ENCODE measurements around the gene EXO1. TPM values are rescaled to one million over a fixed set of nuclear protein-coding genes. Genes with fewer than 3 reads are reported as not detected.

The EXO1 gene
- total RNA-seq, 4 donors from 2014 or later, result 0.94 to 8.2 (median 0.98) TPM; not detected in 1

GRCh38 chr1:241817956-241818612, 29.9 kb upstream of the EXO1 start:
- intact Hi-C loops (cut with DNase I), result no loop called here
- no peak overlapping the region for H3K27ac ChIP-seq

GRCh38 chr1:241819340-241819866, 28.6 kb upstream of the EXO1 start:
- intact Hi-C loops (cut with DNase I), result no loop called here
- Histone ChIP-seq H3K27ac (no peak overlapping the region), H3K9me3 (no peaks in the 10 kb centered on the region), H3K36me3 (no peaks in the 10 kb centered on the region), H3K4me3 (replicated peaks in 1 of 3) (no peak overlapping the region), H3K4me1 (no peaks in the 10 kb centered on the region), H3K27me3 (no peaks in the 10 kb centered on the region)
- no peak for DNase-seq
- WGBS, 2 donors, result 74 to 81% methylated on average over 4 of the region's 4 CpGs
- TF ChIP-seq POLR2A (IDR thresholded peaks at IDR 0.05), result no peak
- no peak for TF ChIP-seq CTCF (IDR thresholded peaks at IDR 0.05)

More at GRCh38 chr1:241817956-241818612, 29.9 kb upstream of the EXO1 start:
- DNase-seq, result no peak
- Histone ChIP-seq H3K4me3 (replicated peaks in 1 of 3) (no peak overlapping the region), H3K4me1 (no peaks in the 10 kb centered on the region), H3K36me3 (no peaks in the 10 kb centered on the region), H3K9me3 (no peaks in the 10 kb centered on the region), H3K27me3 (no peaks in the 10 kb centered on the region)
- no peak for TF ChIP-seq CTCF (IDR thresholded peaks at IDR 0.05)
- no peak for TF ChIP-seq POLR2A (IDR thresholded peaks at IDR 0.05)
- WGBS, 2 donors, result 59 to 61% methylated on average over 3 of the region's 3 CpGs

- no peaks in the 10 kb centered on the region for H3K27me3 ChIP-seq
- TF ChIP-seq POLR2A (IDR thresholded peaks at IDR 0.05) (no peak), CTCF (IDR thresholded peaks at IDR 0.05) (no peak)
- H3K36me3 ChIP-seq, result no peaks in the 10 kb centered on the region
- no peak overlapping the region for H3K4me3 ChIP-seq (replicated peaks in 1 of 3)
- DNase-seq, result no peak
- no peak overlapping the region for H3K27ac ChIP-seq
- intact Hi-C loops (cut with DNase I), result no loop called here
- no peaks in the 10 kb centered on the region for H3K9me3 ChIP-seq
- 90 to 91% methylated on average over 4 of the region's 4 CpGs for WGBS, 2 donors
- no peaks in the 10 kb centered on the region for H3K4me1 ChIP-seq
These were observed 26.6 kb upstream of the EXO1 start for GRCh38 chr1:241821363-241821762.

GRCh38 chr1:241822846-241823245, 25.2 kb upstream of the EXO1 start:
- Histone ChIP-seq H3K9me3 (no peaks in the 10 kb centered on the region), H3K36me3 (no peaks in the 10 kb centered on the region), H3K4me1 (no peaks in the 10 kb centered on the region), H3K4me3 (replicated peaks in 1 of 3) (no peak overlapping the region), H3K27me3 (no peaks in the 10 kb centered on the region), H3K27ac (no peak overlapping the region)
- no peak for DNase-seq
- intact Hi-C loops (cut with DNase I), result no loop called here
- TF ChIP-seq POLR2A (IDR thresholded peaks at IDR 0.05) (no peak), CTCF (IDR thresholded peaks at IDR 0.05) (no peak)

GRCh38 chr1:241823925-241824324, 24.1 kb upstream of the EXO1 start:
- 92 to 100% methylated on average over 1 of the region's 1 CpG for WGBS, 2 donors
- DNase-seq, result no peak
- TF ChIP-seq POLR2A (IDR thresholded peaks at IDR 0.05) (no peak), CTCF (IDR thresholded peaks at IDR 0.05) (no peak)
- intact Hi-C loops (cut with DNase I), result no loop called here
- no peaks in the 10 kb centered on the region for H3K36me3 ChIP-seq
- H3K4me1 ChIP-seq, result no peaks in the 10 kb centered on the region
- no peaks in the 10 kb centered on the region for H3K9me3 ChIP-seq
- H3K4me3 ChIP-seq (replicated peaks in 1 of 3), result no peak overlapping the region
- H3K27me3 ChIP-seq, result no peaks in the 10 kb centered on the region
- no peak overlapping the region for H3K27ac ChIP-seq

All from thyroid gland (tissue), 4 donors.